HepG2 (cell line): ENCODE data around the gene BEAN1. TPM values are rescaled to one million over a fixed set of nuclear protein-coding genes. Genes with fewer than 3 reads are reported as not detected.
A peak's percentile ranks its signal among the peaks of the same experiment; 100 is the strongest.

Source experiments
- DR1 ChIP-seq: sonication (generic); formaldehyde crosslinking; IDR thresholded peaks from 2 replicates; pipeline ENCODE4 v1.8.0; 2021; ENCODE audit warnings: mild to moderate bottlenecking, missing genetic modification reagents, inconsistent platforms
- EED ChIP-seq: sonication (generic); formaldehyde crosslinking; IDR thresholded peaks from 2 replicates; pipeline ENCODE4 v1.5.0; 2020; ENCODE audit warnings: mild to moderate bottlenecking, missing genetic modification reagents
- GABPA ChIP-seq, 2 experiments: IDR thresholded peaks; 2 replicates each; pipeline ENCODE4 v1.6.1; 2011 to 2016; ENCODE audit warnings: low read depth in 2 of 2, low read length in 1 of 2, missing biosample characterization in 1 of 2, missing genetic modification characterization in 1 of 2
- GFI1 ChIP-seq: sonication (generic); formaldehyde crosslinking; IDR thresholded peaks from 2 replicates; pipeline ENCODE4 v1.5.0; 2020; ENCODE audit warnings: missing genetic modification reagents, mild to moderate bottlenecking, borderline replicate concordance
- KAT8 ChIP-seq: IDR thresholded peaks from 2 replicates; pipeline ENCODE4 v1.6.1; 2016; ENCODE audit warnings: missing genetic modification reagents, missing compliant biosample characterization
- PPARG ChIP-seq: conservative IDR thresholded peaks from 2 replicates; pipeline ENCODE4 v1.6.1; 2016; ENCODE audit warnings: missing biosample characterization, missing genetic modification reagents
- SOX13 ChIP-seq, 3 experiments: fragments of 450-650 bp in 1 of 3; sonication (generic) in 1 of 3; formaldehyde crosslinking in 1 of 3; IDR thresholded peaks in 2 of 3; conservative IDR thresholded peaks in 1 of 3; 2 replicates each; pipeline versions ENCODE4 v1.5.0 to v1.6.1; 2016 to 2020; ENCODE audit warnings: antibody characterized with exemption in 1 of 3, mild to moderate bottlenecking in 1 of 3, missing compliant biosample characterization in 1 of 3, missing genetic modification reagents in 1 of 3, moderate library complexity in 1 of 3
- SOX6 ChIP-seq, 2 experiments: fragments of 450-650 bp in 1 of 2; sonication (generic) in 1 of 2; formaldehyde crosslinking in 1 of 2; IDR thresholded peaks; 2 replicates each; pipeline versions ENCODE4 v1.4.0 to v1.6.1; 2017 to 2020; ENCODE audit warnings: antibody characterized with exemption in 1 of 2, mild to moderate bottlenecking in 1 of 2, missing genetic modification reagents in 1 of 2
- YEATS2 ChIP-seq: sonication (generic); formaldehyde crosslinking; IDR thresholded peaks from 2 replicates; pipeline ENCODE4 v1.4.0; 2020; ENCODE audit warnings: missing genetic modification reagents, borderline replicate concordance
- ZFP36L2 ChIP-seq: sonication (generic); formaldehyde crosslinking; IDR thresholded peaks from 2 replicates; pipeline ENCODE4 v1.4.0; 2020; ENCODE audit warnings: missing genetic modification reagents
- ZNF136 ChIP-seq: sonication (generic); formaldehyde crosslinking; IDR thresholded peaks from 2 replicates; pipeline ENCODE4 v1.8.1; 2022; ENCODE audit warnings: low read depth, mild to moderate bottlenecking, moderate library complexity, missing genetic modification reagents
- ZNF33B ChIP-seq: sonication (generic); formaldehyde crosslinking; IDR thresholded peaks from 2 replicates; pipeline ENCODE4 v1.5.1; 2020; ENCODE audit warnings: mild to moderate bottlenecking, missing genetic modification reagents
- ZNF687 ChIP-seq: sonication (generic); formaldehyde crosslinking; IDR thresholded peaks from 2 replicates; pipeline ENCODE4 v1.5.1; 2020; ENCODE audit warnings: mild to moderate bottlenecking, missing genetic modification reagents, moderate library complexity
- ZNF749 ChIP-seq: sonication (generic); formaldehyde crosslinking; IDR thresholded peaks from 2 replicates; pipeline ENCODE4 v1.8.0; 2022; ENCODE audit warnings: mild to moderate bottlenecking, missing genetic modification reagents, moderate library complexity, borderline replicate concordance
- ZNF773 ChIP-seq: sonication (generic); formaldehyde crosslinking; IDR thresholded peaks from 2 replicates; pipeline ENCODE4 v1.4.0; 2020; ENCODE audit warnings: missing genetic modification reagents, borderline replicate concordance
- ZNF777 ChIP-seq: sonication (generic); formaldehyde crosslinking; IDR thresholded peaks from 2 replicates; pipeline ENCODE4 v1.4.0; 2020; ENCODE audit warnings: missing genetic modification reagents
- ZNF792 ChIP-seq: IDR thresholded peaks from 2 replicates; pipeline ENCODE4 v1.6.1; 2016
- polyA plus RNA-seq, 8 experiments: library from polyadenylated mRNA; depleted of rRNA in 3 of 8; stranded (reverse) in 7 of 8; unstranded in 1 of 8; fragments of >200 nt; fragmentation: Illumina TruSeq in 4 of 8; extraction: Trizol in 4 of 8; gene quantifications; 2 replicates each; pipeline versions ENCODE4 v1.2.1 to v1.2.3, GENCODE V29; 2011 to 2016; ENCODE audit warnings: low read depth in 4 of 8, missing spikeins in 1 of 8, mixed read lengths in 1 of 8; ENCODE audit not compliant: insufficient read depth in 1 of 8
- total RNA-seq, 5 experiments: library from RNA; depleted of rRNA; stranded (reverse); fragments of >200 nt; fragmentation: Illumina TruSeq; extraction: Trizol; gene quantifications; 2 replicates each; pipeline ENCODE4 v1.2.3, GENCODE V29; 2016; ENCODE audit warnings: low read depth in 1 of 5
- TF ChIP-seq, protein P1 (sequence below): sonication (generic); formaldehyde crosslinking; IDR thresholded peaks from 2 replicates; pipeline ENCODE4 v1.4.0; 2020; ENCODE audit warnings: missing genetic modification reagents, mild to moderate bottlenecking, borderline replicate concordance
- TF ChIP-seq, protein P2 (sequence below): sonication (generic); formaldehyde crosslinking; IDR thresholded peaks from 2 replicates; pipeline ENCODE4 v1.4.0; 2020; ENCODE audit warnings: mild to moderate bottlenecking, missing genetic modification reagents

The BEAN1 gene
- total and polyA plus RNA-seq, 2 of the 13 experiments (the other 11 are each of a cell fraction or from before 2014, with no cell fraction given): 0.53 to 1.4 TPM

GRCh38 chr16:66427871-66428681 lies 981 bp downstream of the BEAN1 start (continued):
- TF ChIP-seq, protein P1, sequence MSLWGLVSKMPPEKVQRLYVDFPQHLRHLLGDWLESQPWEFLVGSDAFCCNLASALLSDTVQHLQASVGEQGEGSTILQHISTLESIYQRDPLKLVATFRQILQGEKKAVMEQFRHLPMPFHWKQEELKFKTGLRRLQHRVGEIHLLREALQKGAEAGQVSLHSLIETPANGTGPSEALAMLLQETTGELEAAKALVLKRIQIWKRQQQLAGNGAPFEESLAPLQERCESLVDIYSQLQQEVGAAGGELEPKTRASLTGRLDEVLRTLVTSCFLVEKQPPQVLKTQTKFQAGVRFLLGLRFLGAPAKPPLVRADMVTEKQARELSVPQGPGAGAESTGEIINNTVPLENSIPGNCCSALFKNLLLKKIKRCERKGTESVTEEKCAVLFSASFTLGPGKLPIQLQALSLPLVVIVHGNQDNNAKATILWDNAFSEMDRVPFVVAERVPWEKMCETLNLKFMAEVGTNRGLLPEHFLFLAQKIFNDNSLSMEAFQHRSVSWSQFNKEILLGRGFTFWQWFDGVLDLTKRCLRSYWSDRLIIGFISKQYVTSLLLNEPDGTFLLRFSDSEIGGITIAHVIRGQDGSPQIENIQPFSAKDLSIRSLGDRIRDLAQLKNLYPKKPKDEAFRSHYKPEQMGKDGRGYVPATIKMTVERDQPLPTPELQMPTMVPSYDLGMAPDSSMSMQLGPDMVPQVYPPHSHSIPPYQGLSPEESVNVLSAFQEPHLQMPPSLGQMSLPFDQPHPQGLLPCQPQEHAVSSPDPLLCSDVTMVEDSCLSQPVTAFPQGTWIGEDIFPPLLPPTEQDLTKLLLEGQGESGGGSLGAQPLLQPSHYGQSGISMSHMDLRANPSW (CRISPR knock-in tag): no peak
- TF ChIP-seq ZNF777: no peak
- TF ChIP-seq, protein P2, sequence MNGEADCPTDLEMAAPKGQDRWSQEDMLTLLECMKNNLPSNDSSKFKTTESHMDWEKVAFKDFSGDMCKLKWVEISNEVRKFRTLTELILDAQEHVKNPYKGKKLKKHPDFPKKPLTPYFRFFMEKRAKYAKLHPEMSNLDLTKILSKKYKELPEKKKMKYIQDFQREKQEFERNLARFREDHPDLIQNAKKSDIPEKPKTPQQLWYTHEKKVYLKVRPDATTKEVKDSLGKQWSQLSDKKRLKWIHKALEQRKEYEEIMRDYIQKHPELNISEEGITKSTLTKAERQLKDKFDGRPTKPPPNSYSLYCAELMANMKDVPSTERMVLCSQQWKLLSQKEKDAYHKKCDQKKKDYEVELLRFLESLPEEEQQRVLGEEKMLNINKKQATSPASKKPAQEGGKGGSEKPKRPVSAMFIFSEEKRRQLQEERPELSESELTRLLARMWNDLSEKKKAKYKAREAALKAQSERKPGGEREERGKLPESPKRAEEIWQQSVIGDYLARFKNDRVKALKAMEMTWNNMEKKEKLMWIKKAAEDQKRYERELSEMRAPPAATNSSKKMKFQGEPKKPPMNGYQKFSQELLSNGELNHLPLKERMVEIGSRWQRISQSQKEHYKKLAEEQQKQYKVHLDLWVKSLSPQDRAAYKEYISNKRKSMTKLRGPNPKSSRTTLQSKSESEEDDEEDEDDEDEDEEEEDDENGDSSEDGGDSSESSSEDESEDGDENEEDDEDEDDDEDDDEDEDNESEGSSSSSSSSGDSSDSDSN (CRISPR knock-in tag): peak; percentile 81
- TF ChIP-seq GFI1 (CRISPR knock-in tag): no peak
- TF ChIP-seq ZNF792 (CRISPR knock-in tag): no peak
- TF ChIP-seq ZNF33B: 0 out of 2 replicates have a peak, but pooled peaks have one; percentile 32
- peak; percentile 64 for TF ChIP-seq ZNF687
- peak; percentile 17; the same call in 1 of the 2 replicates for TF ChIP-seq EED (CRISPR knock-in tag)
- TF ChIP-seq PPARG (CRISPR knock-in tag): no peak
- TF ChIP-seq ZNF136 (CRISPR knock-in tag): 0 out of 2 replicates have a peak, but pooled peaks have one; percentile 62
- no peak for TF ChIP-seq SOX13 (IDR thresholded peaks at IDR 0.05)
- no peak for TF ChIP-seq SOX13 (CRISPR knock-in tag; conservative IDR thresholded peaks at IDR 0.05 in 1 of 2, IDR thresholded peaks at IDR 0.05 in 1 of 2)
- TF ChIP-seq ZNF773: no peak
- no peak for TF ChIP-seq ZFP36L2 (CRISPR knock-in tag)
- TF ChIP-seq KAT8 (CRISPR knock-in tag): no peak
- no peak for TF ChIP-seq YEATS2 (CRISPR knock-in tag)
- TF ChIP-seq DR1: no peak
- no peak for TF ChIP-seq SOX6 (IDR thresholded peaks at IDR 0.05)
- TF ChIP-seq SOX6 (CRISPR knock-in tag; IDR thresholded peaks at IDR 0.05): 0 out of 2 replicates have a peak, but pooled peaks have one; percentile 31
- TF ChIP-seq ZNF749: no peak
- no peak for TF ChIP-seq GABPA (IDR thresholded peaks at IDR 0.05; ENCODE audit: low read depth, low read length)
- no peak for TF ChIP-seq GABPA (CRISPR knock-in tag; IDR thresholded peaks at IDR 0.05; ENCODE audit: low read depth)
